GM10266 (cell line): Measurements from ENCODE around the gene CD14.

ENCODE experiments used
- DNase-seq: peaks from one replicate; pipeline ENCODE4 v3.0.0; 2012; ENCODE audit errors: extremely low spot score
- TF ChIP-seq, protein P1 (sequence below): IDR thresholded peaks from 2 replicates; pipeline ENCODE4 v1.5.1; 2012; ENCODE audit warnings: mild to moderate bottlenecking, low read depth; ENCODE audit not compliant: control insufficient read depth, insufficient read depth; ENCODE audit errors: missing control alignments

CD14 gene

DNA sequence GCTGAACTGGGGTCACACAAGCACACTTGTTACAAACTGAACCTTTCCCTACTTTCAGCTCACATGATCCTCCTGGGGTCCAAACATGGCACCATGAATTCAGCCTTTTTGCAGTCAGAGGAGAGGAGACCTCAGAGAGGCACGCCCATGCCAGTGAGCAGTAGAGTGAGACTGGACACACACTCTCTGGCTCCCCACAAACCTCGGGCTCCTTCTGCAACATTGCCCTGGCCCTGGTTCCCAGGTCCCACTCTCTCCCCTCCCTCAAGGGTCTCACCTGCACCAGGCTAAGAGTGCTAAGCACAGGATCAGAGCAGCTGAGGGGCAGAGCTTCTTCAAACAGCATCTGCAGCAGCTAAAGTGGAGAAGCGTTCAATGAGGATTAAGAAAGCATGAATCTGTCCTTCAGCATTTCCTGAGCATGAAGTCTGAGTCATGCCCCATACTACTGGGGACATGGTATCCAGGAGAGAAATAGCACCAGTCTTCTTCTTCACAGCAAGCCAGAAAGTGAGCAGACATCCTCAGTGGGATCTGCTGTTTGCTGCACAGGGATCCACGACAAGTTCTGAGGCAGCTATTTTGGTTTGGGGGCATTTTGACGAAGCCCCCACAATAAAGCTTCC, 41.1 kb downstream of the CD14 start:
- TF ChIP-seq, protein P1, sequence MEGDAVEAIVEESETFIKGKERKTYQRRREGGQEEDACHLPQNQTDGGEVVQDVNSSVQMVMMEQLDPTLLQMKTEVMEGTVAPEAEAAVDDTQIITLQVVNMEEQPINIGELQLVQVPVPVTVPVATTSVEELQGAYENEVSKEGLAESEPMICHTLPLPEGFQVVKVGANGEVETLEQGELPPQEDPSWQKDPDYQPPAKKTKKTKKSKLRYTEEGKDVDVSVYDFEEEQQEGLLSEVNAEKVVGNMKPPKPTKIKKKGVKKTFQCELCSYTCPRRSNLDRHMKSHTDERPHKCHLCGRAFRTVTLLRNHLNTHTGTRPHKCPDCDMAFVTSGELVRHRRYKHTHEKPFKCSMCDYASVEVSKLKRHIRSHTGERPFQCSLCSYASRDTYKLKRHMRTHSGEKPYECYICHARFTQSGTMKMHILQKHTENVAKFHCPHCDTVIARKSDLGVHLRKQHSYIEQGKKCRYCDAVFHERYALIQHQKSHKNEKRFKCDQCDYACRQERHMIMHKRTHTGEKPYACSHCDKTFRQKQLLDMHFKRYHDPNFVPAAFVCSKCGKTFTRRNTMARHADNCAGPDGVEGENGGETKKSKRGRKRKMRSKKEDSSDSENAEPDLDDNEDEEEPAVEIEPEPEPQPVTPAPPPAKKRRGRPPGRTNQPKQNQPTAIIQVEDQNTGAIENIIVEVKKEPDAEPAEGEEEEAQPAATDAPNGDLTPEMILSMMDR, result no peak
- DNase-seq, result no peak

DNA sequence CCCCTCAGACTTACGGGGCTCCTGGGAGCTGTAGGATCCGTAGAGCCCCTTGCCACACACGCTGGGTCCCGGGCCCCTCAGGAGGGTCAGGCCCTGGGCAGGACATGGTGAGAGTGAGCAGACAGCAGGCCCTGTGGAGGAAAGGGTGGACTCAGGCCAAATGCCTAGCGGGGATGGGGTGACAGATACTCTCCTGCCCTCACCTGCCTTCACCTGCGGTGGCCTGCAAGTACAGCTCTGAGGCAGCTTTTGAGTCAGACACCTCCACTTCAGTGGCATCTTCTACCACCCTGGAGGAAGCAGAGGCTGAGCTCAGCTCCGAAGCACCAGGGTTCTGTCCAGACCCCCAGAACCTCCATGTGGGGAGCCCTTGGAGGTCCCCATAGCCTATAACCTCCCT, 42.1 kb downstream of the CD14 start:
- no peak for DNase-seq
- TF ChIP-seq, protein P1, result no peak

DNA sequence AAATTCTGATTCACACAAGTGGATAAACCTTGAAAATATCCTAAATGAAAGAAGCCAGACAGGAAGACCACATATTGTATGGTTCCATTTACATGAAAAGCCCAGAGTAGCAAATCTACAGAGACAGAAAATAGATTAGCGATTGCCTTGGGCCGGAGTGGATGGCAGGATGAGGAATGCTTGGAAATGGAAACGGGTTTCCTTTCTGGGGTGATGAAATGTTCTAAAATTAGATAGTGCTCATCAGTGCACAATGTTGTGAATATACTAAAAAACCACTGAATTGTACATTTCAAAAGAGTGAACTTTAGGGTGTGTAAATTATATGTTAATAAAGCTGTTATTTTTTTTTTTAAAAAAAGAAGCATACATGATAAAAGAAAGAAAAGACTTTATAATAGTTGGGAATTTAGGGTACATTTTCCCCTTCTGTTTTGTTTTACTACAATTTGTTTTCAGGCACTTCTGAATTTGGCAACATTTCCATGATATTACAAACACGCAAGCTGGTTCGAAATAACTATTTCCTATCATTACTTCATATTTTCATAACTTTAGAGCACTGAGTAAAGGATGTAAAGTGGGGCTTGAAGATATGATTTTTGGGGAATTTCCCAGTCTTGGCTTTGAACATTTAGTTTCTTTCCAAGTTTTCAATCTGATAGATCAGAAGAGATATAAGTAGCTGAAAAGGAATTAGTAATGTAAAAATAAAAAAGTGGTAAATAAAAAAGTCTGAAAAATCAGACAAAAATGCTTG, 44.5 kb downstream of the CD14 start:
- DNase-seq, result no peak
- TF ChIP-seq, protein P1, result no peak

DNA sequence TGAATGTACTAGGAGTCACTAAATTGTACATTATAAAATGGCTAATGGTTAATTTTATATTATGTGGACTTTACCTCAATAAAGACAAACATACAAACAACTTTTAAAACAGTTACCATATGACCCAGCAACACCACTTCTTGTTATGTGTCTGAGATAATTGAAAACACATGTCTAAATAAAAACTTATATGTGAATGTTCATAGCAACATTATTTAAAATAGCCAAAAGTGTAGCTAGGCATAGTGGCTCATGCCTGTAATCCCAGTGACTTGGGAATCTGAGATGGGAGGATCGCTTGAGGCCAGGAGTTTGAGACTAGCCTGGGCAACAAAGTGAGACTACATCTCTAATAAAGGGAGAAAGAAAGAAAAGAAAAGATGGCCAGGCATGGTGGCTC, 45.5 kb downstream of the CD14 start:
- no peak for DNase-seq
- TF ChIP-seq, protein P1, result no peak
